HEK293T (cell line): ENCODE measurements around the gene PIEZO1.

ENCODE experiments used
- FOXA1 ChIP-seq: fragments of 450-650 bp; IDR thresholded peaks from 2 replicates; pipeline ENCODE4 v1.6.1; 2016; ENCODE audit warnings: mild to moderate bottlenecking
- FOXM1 ChIP-seq: fragments of 450-650 bp; IDR thresholded peaks from 2 replicates; pipeline ENCODE4 v1.6.1; 2017; ENCODE audit warnings: mild to moderate bottlenecking, borderline replicate concordance

DNA sequence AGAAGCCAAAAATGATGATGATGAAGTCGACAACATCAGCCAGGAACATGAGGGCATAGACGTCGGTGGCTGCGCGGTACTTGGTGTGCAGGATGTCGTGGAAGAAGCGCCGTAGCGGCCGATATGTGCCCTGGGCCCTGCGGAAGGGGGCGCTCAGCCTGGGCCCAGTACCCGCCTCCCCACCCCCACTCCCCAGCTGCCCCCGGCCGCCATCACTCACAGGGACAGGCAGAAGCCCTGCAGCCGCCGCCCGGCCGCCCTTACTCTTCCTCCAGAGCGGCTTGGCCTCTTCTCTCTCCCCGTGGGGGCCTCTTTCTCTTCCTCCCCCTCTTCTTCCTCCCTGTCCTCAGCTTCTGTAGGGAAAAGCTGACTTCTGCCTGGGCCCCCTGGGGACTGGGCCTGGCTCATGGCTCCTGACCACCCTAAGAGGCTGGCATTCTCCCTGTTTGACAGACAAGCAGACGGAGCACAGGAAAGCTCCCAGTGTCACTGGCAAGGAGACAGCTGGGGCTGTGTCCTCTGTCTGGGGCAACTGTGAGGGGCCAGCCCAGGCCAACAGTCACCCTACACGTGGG is 64.5 kb downstream of the PIEZO1 start:
- TF ChIP-seq FOXA1 (no peak), FOXM1 (no peak)
